HCT116 (cell line): Measurements from ENCODE around the gene AGER. TPM values are rescaled to one million over a fixed set of nuclear protein-coding genes. Genes with fewer than 3 reads are reported as not detected.

Source experiments
- ATAC-seq: fragments of 200-7000 bp; cut with Tn5 transposase; 2 replicates; pipeline ENCODE4 v1.9.1; 2020; ENCODE audit warnings: mild to moderate bottlenecking, moderate library complexity
- BruUV-seq: library from RNA; stranded (reverse); fragments of 400-500 nt; replicated peaks from 2 replicates; lab custom pipeline; 2021; lab: Mats Ljungman, UMichigan
- CTCF ChIA-PET: fragments of 300-600 bp; sonication (Branson Sonifier 250); formaldehyde crosslinking; loops from one replicate; lab custom pipeline; 2021; ENCODE audit warnings: antibody characterized with exemption; lab: Charles Lee
- POLR2A ChIA-PET: fragments of 300-600, 350-600 bp; sonication (Branson Sonifier 250); formaldehyde crosslinking; loops from one replicate; lab custom pipeline; 2021; ENCODE audit warnings: antibody characterized with exemption; lab: Charles Lee
- RAD21 ChIA-PET, 2 experiments: fragments of 300-600 bp; sonication (Branson Sonifier 250); formaldehyde crosslinking; loops; one replicate each; lab custom pipeline; 2023; ENCODE audit warnings: low total read pairs in 2 of 2; ENCODE audit not compliant: uncharacterized antibody in 2 of 2, unreplicated experiment in 2 of 2, low non-redundant PET in 1 of 2; lab: Charles Lee
- DNase-seq: peaks from one replicate; pipeline ENCODE4 v3.0.0-alpha.2; 2010; ENCODE audit warnings: low read depth, low spot score
- H2AFZ ChIP-seq: fragments of 200-600 bp; shearing (Covaris generic), sonication (generic); 2 replicates; pipeline ENCODE4 v1.6.1; 2017; ENCODE audit warnings: low read depth, mixed run types, mixed read lengths, antibody characterized with exemption, low read length; ENCODE audit not compliant: poor library complexity, severe bottlenecking
- H3K27ac ChIP-seq: 2 replicates; pipeline ENCODE4 v1.5.1; 2012; ENCODE audit warnings: low read depth, low read length
- H3K27me3 ChIP-seq: fragments of 200-600 bp; sonication (generic); 2 replicates; pipeline ENCODE4 v1.6.1; 2016; ENCODE audit warnings: mixed run types, low read length, mixed read lengths; ENCODE audit not compliant: insufficient read depth
- H3K36me3 ChIP-seq, 2 experiments: fragments of 200-500 bp in 1 of 2; fragments of 200-600 bp in 1 of 2; sonication (Bioruptor generic) in 1 of 2; sonication (generic) in 1 of 2; 2 replicates each; pipeline versions ENCODE4 v1.5.1 to v1.6.1; 2014 to 2016; ENCODE audit warnings: low read length in 2 of 2, inconsistent platforms in 1 of 2, mixed read lengths in 1 of 2, mixed run types in 1 of 2; ENCODE audit not compliant: insufficient read depth in 2 of 2, control insufficient read depth in 1 of 2
- H3K4me1 ChIP-seq, 2 experiments: fragments of 200-600 bp in 1 of 2; sonication (generic) in 1 of 2; 2 replicates each; pipeline versions ENCODE4 v1.5.1 to v1.6.1; 2012 to 2017; ENCODE audit warnings: low read length in 2 of 2, inconsistent platforms in 1 of 2, mild to moderate bottlenecking in 1 of 2, mixed read lengths in 1 of 2, mixed run types in 1 of 2, moderate library complexity in 1 of 2; ENCODE audit not compliant: insufficient read depth in 2 of 2, control insufficient read depth in 1 of 2
- H3K4me2 ChIP-seq: fragments of 200-600 bp; sonication (generic); 2 replicates; pipeline ENCODE4 v1.6.1; 2017; ENCODE audit warnings: mixed run types, low read length, mixed read lengths
- H3K4me3 ChIP-seq, 2 experiments: fragments of 200-600 bp in 1 of 2; sonication (generic) in 1 of 2; replicated peaks in 1 of 2; 2 replicates each; pipeline ENCODE4 v1.5.1; 2011 to 2016; ENCODE audit warnings: low read length in 2 of 2, control low read depth in 1 of 2, low read depth in 1 of 2, mild to moderate bottlenecking in 1 of 2, mixed read lengths in 1 of 2, mixed run types in 1 of 2
- H3K79me2 ChIP-seq: fragments of 200-600 bp; sonication (generic); 2 replicates; pipeline ENCODE4 v1.6.1; 2017; ENCODE audit warnings: mild to moderate bottlenecking, mixed run types, low read length, moderate library complexity, mixed read lengths; ENCODE audit not compliant: insufficient read depth
- H3K9ac ChIP-seq: fragments of 200-600 bp; sonication (generic); 2 replicates; pipeline ENCODE4 v1.6.1; 2016; ENCODE audit warnings: low read length, mixed read lengths
- H3K9me2 ChIP-seq: fragments of 200-600 bp; sonication (generic), shearing (Covaris generic); 2 replicates; pipeline ENCODE4 v1.6.1; 2017; ENCODE audit warnings: mixed run types, mild to moderate bottlenecking, moderate library complexity; ENCODE audit not compliant: insufficient read depth
- H3K9me3 ChIP-seq, 2 experiments: fragments of 200-500 bp in 1 of 2; fragments of 200-600 bp in 1 of 2; sonication (Bioruptor generic) in 1 of 2; sonication (generic) in 1 of 2; 2 replicates each; pipeline ENCODE4 v1.6.1; 2014 to 2017; ENCODE audit warnings: low read length in 2 of 2, mixed read lengths in 2 of 2, inconsistent platforms in 1 of 2, low read depth in 1 of 2, mild to moderate bottlenecking in 1 of 2, mixed run types in 1 of 2, moderate library complexity in 1 of 2; ENCODE audit not compliant: control insufficient read depth in 1 of 2, insufficient read depth in 1 of 2
- H4K20me1 ChIP-seq: fragments of 200-600 bp; sonication (generic), shearing (Covaris generic); 2 replicates; pipeline ENCODE4 v1.6.1; 2017; ENCODE audit warnings: mixed run types, mild to moderate bottlenecking, moderate library complexity; ENCODE audit not compliant: insufficient read depth
- POLR2AphosphoS5 ChIP-seq: IDR thresholded peaks from 2 replicates; pipeline ENCODE4 v1.6.1; 2011; ENCODE audit warnings: mild to moderate bottlenecking, low read depth, low read length, moderate library complexity
- SRF ChIP-seq: IDR thresholded peaks from 2 replicates; pipeline ENCODE4 v1.6.1; 2012; ENCODE audit warnings: low read depth
- ZFX ChIP-seq: fragments of 450-650 bp; IDR thresholded peaks from 2 replicates; pipeline ENCODE4 v1.6.1; 2017
- intact Hi-C: fragments of 100-400 bp; cut with micrococcal nuclease; formaldehyde crosslinking; loops from 2 replicates; pipeline ENCODE4 v1.10.0; 2022
- total RNA-seq: library from RNA; stranded (reverse); gene quantifications from one replicate; pipeline ENCODE4 v1.2.1, GENCODE V29; 2021; ENCODE audit not compliant: unreplicated experiment
- TF ChIP-seq, protein P1 (sequence below): IDR thresholded peaks from 2 replicates; pipeline ENCODE4 v1.6.1; 2012
- TF ChIP-seq, protein P2 (sequence below): IDR thresholded peaks from 2 replicates; pipeline ENCODE4 v1.6.1; 2012; ENCODE audit warnings: low read depth
- TF ChIP-seq, protein P3 (sequence below), 3 experiments: fragments of 200-600 bp in 1 of 3; sonication (generic) in 1 of 3; IDR thresholded peaks in 2 of 3; conservative IDR thresholded peaks in 1 of 3; 2 replicates each; pipeline ENCODE4 v1.5.1; 2012 to 2017; ENCODE audit warnings: low read depth in 2 of 3, low read length in 2 of 3, antibody characterized with exemption in 1 of 3, borderline replicate concordance in 1 of 3, control low read depth in 1 of 3, mild to moderate bottlenecking in 1 of 3, mixed read lengths in 1 of 3, mixed run types in 1 of 3, moderate library complexity in 1 of 3; ENCODE audit not compliant: insufficient read depth in 1 of 3

Gene AGER
- total RNA-seq, 1 experiment from 2014 or later: 22.6 TPM

GRCh38 chr6:32149092-32149755 lies 34.8 kb downstream of the AGER start (continued):
- TF ChIP-seq, protein P1, sequence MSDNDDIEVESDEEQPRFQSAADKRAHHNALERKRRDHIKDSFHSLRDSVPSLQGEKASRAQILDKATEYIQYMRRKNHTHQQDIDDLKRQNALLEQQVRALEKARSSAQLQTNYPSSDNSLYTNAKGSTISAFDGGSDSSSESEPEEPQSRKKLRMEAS: no peak
- TF ChIP-seq, protein P2, sequence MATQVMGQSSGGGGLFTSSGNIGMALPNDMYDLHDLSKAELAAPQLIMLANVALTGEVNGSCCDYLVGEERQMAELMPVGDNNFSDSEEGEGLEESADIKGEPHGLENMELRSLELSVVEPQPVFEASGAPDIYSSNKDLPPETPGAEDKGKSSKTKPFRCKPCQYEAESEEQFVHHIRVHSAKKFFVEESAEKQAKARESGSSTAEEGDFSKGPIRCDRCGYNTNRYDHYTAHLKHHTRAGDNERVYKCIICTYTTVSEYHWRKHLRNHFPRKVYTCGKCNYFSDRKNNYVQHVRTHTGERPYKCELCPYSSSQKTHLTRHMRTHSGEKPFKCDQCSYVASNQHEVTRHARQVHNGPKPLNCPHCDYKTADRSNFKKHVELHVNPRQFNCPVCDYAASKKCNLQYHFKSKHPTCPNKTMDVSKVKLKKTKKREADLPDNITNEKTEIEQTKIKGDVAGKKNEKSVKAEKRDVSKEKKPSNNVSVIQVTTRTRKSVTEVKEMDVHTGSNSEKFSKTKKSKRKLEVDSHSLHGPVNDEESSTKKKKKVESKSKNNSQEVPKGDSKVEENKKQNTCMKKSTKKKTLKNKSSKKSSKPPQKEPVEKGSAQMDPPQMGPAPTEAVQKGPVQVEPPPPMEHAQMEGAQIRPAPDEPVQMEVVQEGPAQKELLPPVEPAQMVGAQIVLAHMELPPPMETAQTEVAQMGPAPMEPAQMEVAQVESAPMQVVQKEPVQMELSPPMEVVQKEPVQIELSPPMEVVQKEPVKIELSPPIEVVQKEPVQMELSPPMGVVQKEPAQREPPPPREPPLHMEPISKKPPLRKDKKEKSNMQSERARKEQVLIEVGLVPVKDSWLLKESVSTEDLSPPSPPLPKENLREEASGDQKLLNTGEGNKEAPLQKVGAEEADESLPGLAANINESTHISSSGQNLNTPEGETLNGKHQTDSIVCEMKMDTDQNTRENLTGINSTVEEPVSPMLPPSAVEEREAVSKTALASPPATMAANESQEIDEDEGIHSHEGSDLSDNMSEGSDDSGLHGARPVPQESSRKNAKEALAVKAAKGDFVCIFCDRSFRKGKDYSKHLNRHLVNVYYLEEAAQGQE: no peak
- TF ChIP-seq SRF (no peak), ZFX (no peak), POLR2AphosphoS5 (no peak)
- TF ChIP-seq, all 23 proteins: peak for 0

DNA sequence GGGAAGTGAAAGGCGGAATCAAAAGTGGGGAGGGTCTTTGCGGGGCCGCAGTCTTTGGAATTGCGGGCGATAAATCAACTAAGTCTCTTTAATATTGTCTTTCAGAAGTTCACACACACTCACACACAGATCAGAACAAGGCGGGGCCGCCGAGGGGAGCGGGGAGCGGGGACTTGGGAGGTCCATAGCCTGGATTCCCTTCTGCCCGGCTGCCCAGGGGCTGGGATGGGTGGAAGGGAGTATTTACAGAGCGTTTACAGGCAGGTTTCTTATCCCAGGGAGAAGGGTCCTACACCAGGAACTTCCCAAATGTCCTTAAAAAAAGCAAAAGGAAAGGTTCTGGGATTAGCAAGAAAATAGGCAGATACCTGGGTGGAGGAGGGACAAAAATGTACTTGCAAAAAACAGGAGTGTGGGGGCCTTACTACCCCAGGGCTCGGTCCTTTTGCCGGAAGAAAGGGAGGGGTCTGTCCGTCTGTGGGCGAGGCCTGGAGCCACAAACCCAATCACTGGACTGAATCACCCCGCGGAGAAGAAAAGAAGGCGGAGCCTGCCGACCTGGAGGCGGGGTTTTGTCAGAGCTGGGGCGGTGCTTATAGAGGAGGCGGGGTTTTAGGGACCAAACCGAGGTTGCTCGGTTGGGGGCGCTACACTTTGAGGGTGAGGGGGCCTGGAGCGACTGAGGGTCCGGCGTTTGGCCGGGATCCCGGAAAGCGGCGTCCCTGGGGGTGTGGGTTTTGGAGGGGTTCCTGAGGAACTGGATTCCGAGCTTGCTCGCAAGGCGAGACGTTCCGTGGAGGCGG lies 35.6 kb downstream of the AGER start:
- H2AFZ ChIP-seq: no peak overlapping the region
- ATAC-seq (peak; percentile 34; the same call in 1 of the 2 replicates), DNase-seq (no peak)
- H3K4me3 ChIP-seq: no peak overlapping the region
- H4K20me1 ChIP-seq: no peaks in the 10 kb centered on the region
- no peaks in the 10 kb centered on the region for H3K36me3 ChIP-seq
- RAD21 ChIA-PET: no interaction called here
- no peak overlapping the region for H3K27ac ChIP-seq
- BruUV-seq: no TSS peak
- intact Hi-C loops: no loop called here
- TF ChIP-seq, protein P1: no peak
- TF ChIP-seq, protein P3, sequence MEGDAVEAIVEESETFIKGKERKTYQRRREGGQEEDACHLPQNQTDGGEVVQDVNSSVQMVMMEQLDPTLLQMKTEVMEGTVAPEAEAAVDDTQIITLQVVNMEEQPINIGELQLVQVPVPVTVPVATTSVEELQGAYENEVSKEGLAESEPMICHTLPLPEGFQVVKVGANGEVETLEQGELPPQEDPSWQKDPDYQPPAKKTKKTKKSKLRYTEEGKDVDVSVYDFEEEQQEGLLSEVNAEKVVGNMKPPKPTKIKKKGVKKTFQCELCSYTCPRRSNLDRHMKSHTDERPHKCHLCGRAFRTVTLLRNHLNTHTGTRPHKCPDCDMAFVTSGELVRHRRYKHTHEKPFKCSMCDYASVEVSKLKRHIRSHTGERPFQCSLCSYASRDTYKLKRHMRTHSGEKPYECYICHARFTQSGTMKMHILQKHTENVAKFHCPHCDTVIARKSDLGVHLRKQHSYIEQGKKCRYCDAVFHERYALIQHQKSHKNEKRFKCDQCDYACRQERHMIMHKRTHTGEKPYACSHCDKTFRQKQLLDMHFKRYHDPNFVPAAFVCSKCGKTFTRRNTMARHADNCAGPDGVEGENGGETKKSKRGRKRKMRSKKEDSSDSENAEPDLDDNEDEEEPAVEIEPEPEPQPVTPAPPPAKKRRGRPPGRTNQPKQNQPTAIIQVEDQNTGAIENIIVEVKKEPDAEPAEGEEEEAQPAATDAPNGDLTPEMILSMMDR (IDR thresholded peaks at IDR 0.05 in 2 of 3, conservative IDR thresholded peaks at IDR 0.05 in 1 of 3; ENCODE audit: borderline replicate concordance in 1 of 3, insufficient read depth in 1 of 3, low read depth in 2 of 3, low read length in 2 of 3): 0 out of 6 replicates have a peak, but pooled peaks of 1 of the 3 experiments have one; percentile 18
- POLR2A ChIA-PET: no interaction called here
- no peaks in the 10 kb centered on the region for H3K27me3 ChIP-seq
- no peaks in the 10 kb centered on the region for H3K9me3 ChIP-seq
- CTCF ChIA-PET: no interaction called here
- no peaks in the 10 kb centered on the region for H3K9me2 ChIP-seq
- peaks cover 7 to 15% of the 10 kb centered on the region in 2 experiments; a peak in 3 of 4 replicates for H3K4me1 ChIP-seq
- H3K9ac ChIP-seq: no peak overlapping the region
- no peaks in the 10 kb centered on the region for H3K79me2 ChIP-seq
- H3K4me2 ChIP-seq: no peak overlapping the region
